GM23338 (cell line): ENCODE results near the gene DLG2.

ENCODE experiments used
- CREB1 ChIP-seq: fragments of 250-450 bp; sonication (Bioruptor Pico); IDR thresholded peaks from 2 replicates; pipeline ENCODE4 v1.5.0; 2020; ENCODE audit warnings: low read depth, mild to moderate bottlenecking, moderate library complexity
- CTCF ChIP-seq, 2 experiments: fragments of 200-600 bp in 1 of 2; sonication (generic) in 1 of 2; conservative IDR thresholded peaks; 2 replicates each; pipeline versions ENCODE4 v1.5.1 to v1.6.1; 2016 to 2017; ENCODE audit warnings: antibody characterized with exemption in 2 of 2, low read depth in 2 of 2, mild to moderate bottlenecking in 2 of 2, moderate library complexity in 1 of 2
- ETS1 ChIP-seq: IDR thresholded peaks from 2 replicates; pipeline ENCODE4 v1.6.1; 2016; ENCODE audit warnings: antibody characterized with exemption
- EZH2 ChIP-seq: fragments of 200-600 bp; sonication (generic); IDR thresholded peaks from one replicate; pipeline ENCODE4 v1.8.0; 2017; ENCODE audit warnings: antibody characterized with exemption, mild to moderate bottlenecking, low read depth; ENCODE audit not compliant: unreplicated experiment
- EZH2phosphoT487 ChIP-seq: fragments of 200-600 bp; sonication (generic); IDR thresholded peaks from one replicate; pipeline ENCODE4 v1.8.1; 2018; ENCODE audit warnings: antibody characterized with exemption; ENCODE audit not compliant: unreplicated experiment
- NANOG ChIP-seq: IDR thresholded peaks from 2 replicates; pipeline ENCODE4 v1.6.1; 2016; ENCODE audit warnings: antibody characterized with exemption, borderline replicate concordance
- POLR2AphosphoS5 ChIP-seq: IDR thresholded peaks from 2 replicates; pipeline ENCODE4 v1.6.1; 2016; ENCODE audit warnings: antibody characterized with exemption, low read depth
- REST ChIP-seq: IDR thresholded peaks from one replicate; pipeline ENCODE4 v1.6.1; 2018; ENCODE audit warnings: antibody characterized with exemption; ENCODE audit not compliant: unreplicated experiment
- ZNF331 ChIP-seq: fragments of 250-450 bp; sonication (Bioruptor Pico); IDR thresholded peaks from 2 replicates; pipeline ENCODE4 v1.5.0; 2020; ENCODE audit warnings: low read depth, mild to moderate bottlenecking, moderate library complexity
- ZNF462 ChIP-seq: fragments of 250-450 bp; sonication (Bioruptor Pico); IDR thresholded peaks from 2 replicates; pipeline ENCODE4 v1.5.0; 2020; ENCODE audit warnings: mild to moderate bottlenecking, moderate library complexity

- TF ChIP-seq CTCF (conservative IDR thresholded peaks at IDR 0.05; ENCODE audit: low read depth in 2 of 2), result peak; percentile 82 to 88
- TF ChIP-seq EZH2phosphoT487, result no peak
- no peak for TF ChIP-seq EZH2
- no peak for TF ChIP-seq POLR2AphosphoS5
- TF ChIP-seq REST, result no peak
- no peak for TF ChIP-seq CREB1 (CRISPR knock-in tag)
- no peak for TF ChIP-seq ZNF331 (CRISPR knock-in tag)
- TF ChIP-seq ZNF462 (CRISPR knock-in tag), result no peak
- no peak for TF ChIP-seq ETS1
- no peak for TF ChIP-seq NANOG
Measured at GRCh38 chr11:84384731-84385130, 1242.4 kb downstream of the DLG2 start.
